HFFc6 (cell line): ENCODE results near the gene CPA2. TPM values are rescaled to one million over a fixed set of nuclear protein-coding genes. Genes with fewer than 3 reads are reported as not detected.
A peak's percentile ranks its signal among the peaks of the same experiment; 100 is the strongest.
"Not testable (repeated sequence)": the region's sequence is repeated elsewhere in the genome, so short reads cannot be mapped to it uniquely, and the experiment has no call there.

Source experiments
- DNase-seq: peaks from one replicate; pipeline ENCODE4 v3.0.0-alpha.2; 2018
- H3K27ac Mint-ChIP-seq: 2 replicates; pipeline ENCODE4 v1.8.0; 2020; ENCODE audit warnings: mild to moderate bottlenecking, mixed read lengths
- H3K27me3 Mint-ChIP-seq: 2 replicates; pipeline ENCODE4 v1.8.0; 2021; ENCODE audit warnings: mild to moderate bottlenecking, moderate library complexity, mixed read lengths; ENCODE audit not compliant: insufficient read depth
- H3K36me3 Mint-ChIP-seq: 2 replicates; pipeline ENCODE4 v1.8.0; 2021; ENCODE audit warnings: low read depth, mixed read lengths
- H3K4me1 Mint-ChIP-seq: 2 replicates; pipeline ENCODE4 v1.8.0; 2020; ENCODE audit warnings: low read depth, mixed read lengths
- H3K4me3 Mint-ChIP-seq: 2 replicates; pipeline ENCODE4 v1.8.0; 2020; ENCODE audit warnings: mild to moderate bottlenecking, moderate library complexity, mixed read lengths
- H3K9me3 Mint-ChIP-seq: 2 replicates; pipeline ENCODE4 v1.8.0; 2020; ENCODE audit warnings: mild to moderate bottlenecking, mixed read lengths
- CTCF ChIP-seq: fragments of 200-600 bp; sonication (generic); IDR thresholded peaks from 2 replicates; pipeline ENCODE4 v1.5.0; 2021; ENCODE audit warnings: antibody characterized with exemption, mild to moderate bottlenecking
- total RNA-seq, 6 experiments: library from RNA; stranded (reverse); fragmentation: NEBNext Ultra II Directional; extraction: Animal tissue kit (Norgen Biotek cat#: 25700); gene quantifications; 2 replicates in 1 of 6; 3 replicates in 5 of 6; pipeline ENCODE4 v1.2.3, GENCODE V29; 2021

Gene CPA2
- total RNA-seq, 6 experiments from 2014 or later: not detected

- no peak for DNase-seq
- Mint-ChIP-seq H3K27me3 (peaks cover 30% of the 10 kb centered on the region), H3K4me1 (no peaks in the 10 kb centered on the region), H3K9me3 (no peaks in the 10 kb centered on the region), H3K27ac (no peak overlapping the region), H3K36me3 (peaks cover 9% of the 10 kb centered on the region; the same call in 1 of the 2 replicates), H3K4me3 (no peak overlapping the region)
- TF ChIP-seq CTCF: no peak
Measured at GRCh38 chr7:130314305-130314704, 47.6 kb downstream of the CPA2 start.

- no peak for TF ChIP-seq CTCF
- Mint-ChIP-seq H3K36me3 (peaks cover 9% of the 10 kb centered on the region; the same call in 1 of the 2 replicates), H3K4me3 (no peak overlapping the region), H3K4me1 (peaks cover 15% of the 10 kb centered on the region), H3K9me3 (no peaks in the 10 kb centered on the region), H3K27ac (no peak overlapping the region), H3K27me3 (peaks cover 27% of the 10 kb centered on the region)
- DNase-seq: no peak
Measured at GRCh38 chr7:130319541-130319940, 52.9 kb downstream of the CPA2 start.

- H3K36me3 Mint-ChIP-seq, H3K27ac Mint-ChIP-seq, H3K9me3 Mint-ChIP-seq, H3K4me3 Mint-ChIP-seq: not testable (repeated sequence)
- H3K4me1 Mint-ChIP-seq: peaks cover 15% of the 10 kb centered on the region
- H3K27me3 Mint-ChIP-seq: peaks cover 27% of the 10 kb centered on the region
- peak; percentile 34 for DNase-seq
Measured at GRCh38 chr7:130321542-130322229, 55.0 kb downstream of the CPA2 start.

- no peak for TF ChIP-seq CTCF
- peaks cover 21% of the 10 kb centered on the region for H3K27me3 Mint-ChIP-seq
- peaks cover 15% of the 10 kb centered on the region for H3K4me1 Mint-ChIP-seq
- no peak overlapping the region for H3K27ac Mint-ChIP-seq
- no peak for DNase-seq
- no peaks in the 10 kb centered on the region for H3K9me3 Mint-ChIP-seq
- peaks cover 9% of the 10 kb centered on the region; the same call in 1 of the 2 replicates for H3K36me3 Mint-ChIP-seq
- no peak overlapping the region for H3K4me3 Mint-ChIP-seq
Measured at GRCh38 chr7:130322615-130323014, 56.0 kb downstream of the CPA2 start.

GRCh38 chr7:130324306-130324943 lies 57.8 kb downstream of the CPA2 start:
- Mint-ChIP-seq H3K4me3 (no peak overlapping the region), H3K27ac (no peak overlapping the region), H3K27me3 (peaks cover 10% of the 10 kb centered on the region), H3K4me1 (peaks cover 15% of the 10 kb centered on the region), H3K36me3 (no peaks in the 10 kb centered on the region), H3K9me3 (no peaks in the 10 kb centered on the region)
- no peak for DNase-seq
- no peak for TF ChIP-seq CTCF

- DNase-seq: no peak
- H3K4me3 Mint-ChIP-seq: no peak overlapping the region
- H3K27ac Mint-ChIP-seq: no peak overlapping the region
- H3K36me3 Mint-ChIP-seq: no peaks in the 10 kb centered on the region
- no peak for TF ChIP-seq CTCF
- H3K4me1 Mint-ChIP-seq: no peaks in the 10 kb centered on the region
- no peaks in the 10 kb centered on the region for H3K9me3 Mint-ChIP-seq
- H3K27me3 Mint-ChIP-seq: peaks cover 13% of the 10 kb centered on the region
Measured at GRCh38 chr7:130329681-130330080, 63.0 kb downstream of the CPA2 start.
